RPMI7951 (cell line): ENCODE measurements around the gene TTC29. TPM values are rescaled to one million over a fixed set of nuclear protein-coding genes. Genes with fewer than 3 reads are reported as not detected.
"Not testable (repeated sequence)": the region's sequence is repeated elsewhere in the genome, so short reads cannot be mapped to it uniquely, and the experiment has no call there.

Source experiments
- DNase-seq: peaks from one replicate; pipeline ENCODE4 v3.0.0-alpha.2; 2012; ENCODE audit warnings: low read depth
- total RNA-seq: library from RNA; depleted of rRNA; stranded (reverse); fragments of >200 nt; shearing (Covaris generic); gene quantifications from 2 replicates; pipeline ENCODE4 v1.2.3, GENCODE V29; 2014

Gene TTC29
- total RNA-seq, 1 experiment from 2014 or later: 0.72 TPM

DNA sequence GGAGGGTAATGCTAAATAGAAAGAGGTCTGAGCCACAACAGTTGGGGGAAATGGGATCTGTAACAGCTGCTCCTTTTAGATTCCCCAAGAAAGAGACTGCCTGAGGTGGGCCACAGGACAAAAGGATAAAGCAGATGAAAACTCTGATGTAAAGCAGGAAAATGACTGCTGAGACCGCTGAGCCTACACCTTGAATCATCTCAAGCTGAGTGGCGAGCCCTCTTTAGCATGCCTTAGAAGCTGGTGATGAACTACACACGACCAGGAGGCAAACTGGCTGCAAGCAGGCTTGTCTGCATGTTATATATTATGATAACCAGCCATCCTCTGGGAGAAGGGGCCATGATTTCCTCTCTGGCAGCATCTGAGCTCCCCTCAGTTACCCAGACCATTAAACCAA lies 88.4 kb downstream of the TTC29 start:
- no peak for DNase-seq

DNA sequence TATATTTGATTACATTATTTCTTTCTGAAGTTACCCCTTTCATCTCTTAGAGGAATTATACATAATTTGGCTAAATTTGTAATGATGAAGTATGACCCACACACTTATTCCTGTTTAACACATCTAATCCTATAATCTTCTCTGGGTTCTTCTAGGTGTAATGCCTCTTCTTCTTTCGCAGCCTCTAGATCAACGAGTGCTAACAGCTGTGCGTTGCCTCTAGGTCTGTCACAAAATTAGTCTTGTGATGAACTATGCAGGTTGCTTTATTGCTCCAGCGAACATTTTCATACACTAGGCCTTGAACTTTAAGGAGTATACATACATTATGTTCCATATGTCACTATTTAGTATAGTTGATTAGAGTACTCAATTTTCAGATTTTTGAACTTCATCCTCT lies 89.9 kb downstream of the TTC29 start:
- DNase-seq: no peak

DNA sequence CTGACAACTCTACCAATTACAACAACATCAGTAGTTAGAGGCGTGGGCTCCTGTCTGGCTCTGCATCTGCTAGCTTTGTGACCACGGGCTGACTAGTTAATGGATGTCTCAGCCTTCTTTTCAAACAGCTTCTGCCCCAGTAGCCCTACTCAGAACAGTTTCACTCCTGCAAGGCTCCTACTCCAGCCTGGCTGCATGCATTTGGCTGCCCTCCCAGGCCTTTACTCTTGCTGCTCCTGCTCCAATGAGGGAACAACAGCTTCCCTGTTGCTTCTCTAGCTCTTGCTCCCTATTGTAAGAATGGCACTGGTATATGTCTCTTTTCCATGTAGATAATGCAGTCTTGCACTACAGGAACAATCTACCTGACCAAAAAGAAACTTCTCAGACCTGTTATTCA lies 93.3 kb downstream of the TTC29 start:
- no peak for DNase-seq

DNA sequence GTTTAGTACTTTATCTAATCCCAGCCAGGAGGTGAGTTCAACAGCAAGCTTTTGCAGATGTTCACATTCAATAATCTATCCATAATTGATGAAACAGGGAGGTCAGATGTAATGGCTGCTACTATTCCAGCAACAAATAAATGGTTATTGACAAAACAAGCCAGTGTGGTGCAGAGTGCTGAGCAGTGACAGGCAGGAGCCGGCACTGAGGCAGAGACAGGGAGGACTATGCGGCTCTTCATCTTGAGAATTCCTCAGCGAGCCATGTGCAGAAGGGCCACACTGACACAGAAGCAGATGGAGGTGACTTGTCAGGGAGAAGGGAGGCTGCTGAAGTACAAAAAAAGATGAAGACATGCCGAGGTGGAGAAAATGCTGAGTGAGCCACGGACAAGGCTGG lies 98.3 kb downstream of the TTC29 start:
- DNase-seq: no peak

DNA sequence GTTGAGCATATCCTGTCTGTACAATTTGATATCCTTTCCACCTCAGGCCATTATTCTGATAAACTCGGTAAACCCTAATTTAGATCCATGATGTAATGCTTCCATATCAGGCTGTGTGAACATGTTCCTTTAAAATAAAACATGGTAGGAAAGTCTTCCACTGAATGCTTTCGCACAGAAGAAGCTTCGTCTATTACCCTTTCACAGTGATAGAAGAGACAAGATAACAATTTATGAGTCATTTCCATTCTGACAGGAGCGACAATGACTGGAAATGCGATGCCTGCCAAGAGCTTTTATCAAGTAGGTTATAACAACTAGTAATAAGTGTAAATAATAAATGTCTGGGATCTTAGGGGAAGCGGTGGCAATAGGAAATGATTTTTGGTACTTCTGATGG lies 98.8 kb downstream of the TTC29 start:
- DNase-seq: no peak

DNA sequence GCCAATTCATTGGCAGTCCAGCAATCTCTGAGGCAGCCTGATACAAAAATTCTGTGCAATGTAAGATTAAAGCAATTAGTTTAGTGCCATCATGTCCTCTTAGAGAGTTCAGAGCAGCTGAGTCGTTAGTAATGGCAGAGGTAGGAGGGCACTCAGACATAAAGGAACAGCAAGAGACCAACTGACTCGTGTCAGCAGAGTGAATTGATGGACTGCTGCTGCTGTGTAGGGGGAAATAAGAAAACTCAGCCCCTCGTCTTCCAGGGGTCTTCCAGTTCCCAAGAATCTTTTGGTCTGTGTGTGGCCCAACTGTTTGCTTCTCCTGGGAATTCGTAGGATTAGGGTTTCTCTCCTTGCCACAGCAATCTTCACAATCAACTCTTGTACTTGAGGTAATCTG lies 100.9 kb downstream of the TTC29 start:
- no peak for DNase-seq

DNA sequence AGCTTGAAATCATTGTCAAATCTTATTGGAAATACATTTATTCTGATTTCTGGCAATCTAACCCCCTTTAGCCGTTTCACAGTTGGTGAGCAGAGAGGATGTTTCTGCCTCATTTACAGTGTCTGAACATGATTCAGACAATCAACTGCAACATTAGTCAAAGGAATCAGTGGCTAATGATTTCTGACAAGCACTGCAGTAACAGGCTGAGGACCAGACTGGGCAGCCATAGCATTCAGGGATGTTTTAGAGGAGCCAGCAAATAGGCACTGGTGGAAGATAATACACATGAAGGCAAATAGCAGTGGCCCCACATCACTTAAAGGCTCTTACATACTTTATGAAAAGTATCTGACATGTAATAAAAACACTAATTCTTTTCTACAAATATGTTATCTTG lies 102.8 kb downstream of the TTC29 start:
- no peak for DNase-seq

DNA sequence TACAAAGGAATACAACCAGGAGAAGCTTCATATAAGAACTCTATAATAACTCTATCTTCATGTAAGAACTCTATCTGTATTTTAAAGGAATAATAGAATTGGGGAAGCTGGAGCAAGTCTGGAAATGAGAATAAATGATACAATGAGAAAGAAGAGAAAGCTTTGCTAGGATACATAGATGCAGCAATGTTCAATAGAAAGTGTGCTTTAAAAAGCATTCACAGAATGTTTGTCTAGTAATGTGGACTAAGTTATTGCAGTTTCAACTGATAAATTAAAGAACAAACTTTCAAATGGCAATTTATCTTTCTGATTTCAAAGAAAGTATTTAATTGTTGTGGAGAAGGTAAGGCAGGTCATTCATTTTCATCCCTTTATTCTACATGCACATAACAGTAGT lies 104.9 kb downstream of the TTC29 start:
- no peak for DNase-seq

DNA sequence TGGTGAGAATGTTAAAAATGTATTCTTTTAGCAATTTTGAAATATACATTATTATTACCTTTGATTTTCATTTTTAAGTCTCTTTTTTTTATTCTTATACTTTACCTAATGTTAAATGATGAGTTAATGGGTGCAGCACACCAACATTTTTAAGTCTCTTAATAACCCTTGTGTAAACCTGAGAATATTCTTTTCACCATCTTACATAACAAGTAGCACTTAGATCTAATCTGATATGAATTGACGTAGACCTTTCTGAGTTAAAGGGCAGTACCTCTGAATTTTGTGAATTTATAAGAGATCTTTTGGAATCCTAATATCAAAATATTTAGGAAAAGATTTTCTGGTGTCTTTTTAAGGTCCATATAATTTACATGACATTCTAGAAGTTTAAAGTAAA lies 110.6 kb downstream of the TTC29 start:
- no peak for DNase-seq

DNA sequence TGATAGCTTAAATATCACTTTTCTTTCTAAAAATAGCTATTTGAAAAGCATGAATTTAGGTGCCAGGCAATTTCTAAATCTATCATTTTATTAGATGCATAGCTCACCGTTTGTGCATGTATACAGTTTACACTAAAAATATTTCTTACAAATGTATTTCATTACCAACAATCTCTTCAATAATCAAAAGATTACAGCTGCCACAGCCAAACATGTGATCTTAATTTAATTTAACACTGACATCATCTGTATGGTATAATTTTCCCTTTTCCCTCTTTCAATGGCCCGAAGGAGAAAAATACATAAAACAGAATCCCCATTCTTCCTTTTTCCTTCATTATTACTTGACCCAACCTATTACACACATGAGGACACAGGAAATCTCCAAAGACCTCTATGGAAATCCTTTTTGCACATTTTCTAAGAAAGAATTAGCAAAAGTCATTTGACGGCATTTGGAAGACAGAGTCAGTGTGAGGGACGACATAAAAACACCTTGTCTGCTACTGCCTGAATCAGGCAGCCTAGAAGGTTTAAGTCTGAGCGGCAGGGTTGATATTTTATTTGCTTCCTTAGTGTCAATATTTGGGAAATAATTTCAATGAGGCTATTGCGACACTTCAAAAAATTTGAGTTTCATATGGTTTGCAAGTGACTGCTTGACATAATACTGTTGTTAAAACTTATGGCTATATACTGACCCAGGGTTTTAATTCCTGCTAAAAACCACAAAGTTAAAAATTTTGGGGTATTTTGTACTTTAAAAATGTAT lies 111.2 kb downstream of the TTC29 start:
- DNase-seq: no peak

DNA sequence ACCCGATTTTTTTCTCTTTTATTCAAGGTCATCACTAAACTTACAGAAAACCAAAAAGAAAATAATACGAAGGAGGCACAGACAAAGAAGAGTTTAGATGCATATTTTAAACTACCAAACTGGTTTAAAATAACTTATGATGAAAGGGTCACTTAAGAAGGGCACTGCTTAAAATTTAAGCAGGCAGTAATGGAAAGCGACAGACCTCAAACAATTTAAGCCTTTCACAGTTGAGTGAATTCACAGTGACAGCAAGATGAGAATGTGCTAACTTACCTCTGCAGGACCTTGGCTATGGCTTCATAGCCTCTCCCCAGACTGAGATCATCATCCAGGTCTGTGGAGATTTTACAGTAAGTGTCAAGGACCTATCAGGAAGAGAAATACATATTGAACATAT lies 112.1 kb downstream of the TTC29 start:
- DNase-seq: no peak

DNA sequence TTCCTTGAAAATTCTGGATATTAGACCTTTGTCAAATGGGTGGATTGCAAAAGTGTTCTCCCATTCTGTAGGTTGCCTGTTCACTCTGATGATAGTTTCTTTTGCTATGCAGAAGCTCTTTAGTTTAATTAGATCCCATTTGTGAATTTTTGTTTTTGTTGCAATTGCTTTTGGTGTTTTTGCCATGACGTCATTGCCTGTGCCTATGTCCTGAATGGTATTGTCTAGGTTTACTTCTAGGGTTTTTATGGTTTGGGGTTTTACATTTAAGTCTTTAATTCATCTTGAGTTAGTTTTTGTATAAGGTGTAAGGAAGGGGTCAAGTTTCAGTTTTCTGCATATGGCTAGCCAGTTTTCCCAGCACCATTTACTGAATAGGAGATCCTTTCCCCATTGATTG lies 122.7 kb downstream of the TTC29 start:
- not testable (repeated sequence) for DNase-seq

DNA sequence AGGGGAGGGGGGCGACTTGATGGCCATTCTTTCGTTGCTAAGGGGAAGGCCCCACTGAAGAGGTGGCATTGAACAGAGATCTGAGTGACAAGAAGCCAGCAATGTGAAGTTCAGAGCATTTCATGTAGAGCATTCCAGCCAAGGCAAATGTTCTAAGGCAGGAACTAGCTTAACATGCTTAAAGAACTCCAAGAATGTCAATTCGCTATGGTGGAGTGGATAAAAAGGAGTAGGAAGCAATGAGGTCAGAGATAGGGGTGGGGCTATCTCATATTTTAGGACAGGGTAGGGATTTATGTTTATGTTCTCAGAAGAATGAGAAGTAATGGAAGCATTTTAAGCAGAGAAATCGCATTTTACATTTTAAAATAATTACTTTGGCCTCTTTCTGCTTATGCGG lies 130.9 kb downstream of the TTC29 start:
- DNase-seq: no peak

DNA sequence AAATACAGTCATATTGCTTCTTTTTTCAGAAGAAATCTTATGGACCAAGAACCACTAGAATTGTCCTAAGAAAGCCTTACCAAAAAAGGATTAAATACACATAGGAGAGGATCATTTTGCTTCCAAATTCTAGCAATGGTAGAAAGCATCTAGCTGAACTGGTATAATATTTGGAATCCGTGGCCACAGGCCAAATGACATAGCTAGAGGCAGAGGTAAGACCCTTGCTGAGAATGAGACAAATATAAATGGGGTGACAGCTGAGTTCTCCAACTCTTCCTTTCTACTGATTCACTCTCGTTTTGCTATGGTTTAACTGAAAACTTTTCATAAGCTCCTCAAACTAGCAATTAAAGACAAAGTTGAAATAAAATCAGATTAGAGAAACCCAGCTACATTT lies 150.0 kb downstream of the TTC29 start:
- no peak for DNase-seq

DNA sequence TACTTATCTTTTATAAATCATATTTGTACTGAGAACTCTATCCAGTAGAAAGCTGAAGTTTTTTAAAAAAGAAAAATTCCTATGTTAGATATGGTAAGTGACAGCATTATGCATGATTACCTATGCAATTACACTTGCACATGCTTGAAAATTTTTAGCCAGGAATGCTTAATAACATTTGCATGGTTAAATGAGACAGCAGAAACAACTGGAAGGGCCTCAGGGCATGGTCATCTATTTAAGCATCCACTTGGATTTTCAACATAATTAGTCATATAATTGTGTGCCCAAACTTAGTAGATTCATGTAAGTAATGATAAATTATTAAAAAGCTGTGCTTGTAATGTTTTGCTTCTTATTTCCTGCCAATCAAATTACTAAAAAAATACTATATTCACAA lies 151.9 kb downstream of the TTC29 start:
- no peak for DNase-seq

DNA sequence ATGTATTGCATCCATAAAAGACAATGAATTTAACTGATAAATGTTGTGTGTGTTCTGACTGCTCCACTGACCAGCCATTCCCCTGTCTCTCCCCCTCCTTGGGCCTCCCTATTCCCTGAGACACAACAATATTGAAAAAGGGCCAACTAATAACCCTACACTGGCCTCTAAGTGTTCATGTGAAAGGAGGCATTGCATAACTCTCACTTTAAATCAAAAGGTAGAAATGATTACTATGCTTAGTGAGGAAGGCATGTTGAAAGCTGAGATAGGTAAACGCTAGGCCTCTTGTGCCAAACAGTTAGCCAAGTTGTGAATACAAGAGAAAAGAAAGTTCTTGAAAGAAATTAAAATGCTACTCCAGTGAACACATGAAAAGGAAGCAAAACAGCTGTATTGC lies 154.2 kb downstream of the TTC29 start:
- DNase-seq: no peak

DNA sequence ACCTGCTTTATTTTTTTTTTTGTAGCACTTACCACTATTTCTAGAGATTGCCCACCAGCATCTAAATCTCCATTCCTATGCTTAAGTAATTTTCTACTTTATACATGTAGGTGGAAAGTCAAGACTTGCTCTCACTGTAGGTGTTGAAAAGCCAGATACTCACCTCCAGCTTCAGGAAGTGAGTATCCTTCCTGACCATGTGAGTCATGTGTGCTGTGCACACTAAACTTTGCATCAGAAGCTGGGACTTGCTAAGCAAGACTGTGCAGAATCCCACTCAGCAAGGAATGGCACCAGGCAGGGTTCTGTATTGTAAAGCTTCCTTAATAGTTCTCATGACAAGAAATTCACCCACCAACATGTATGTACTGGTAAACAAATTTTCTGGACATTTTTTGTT lies 155.1 kb downstream of the TTC29 start:
- DNase-seq: no peak

DNA sequence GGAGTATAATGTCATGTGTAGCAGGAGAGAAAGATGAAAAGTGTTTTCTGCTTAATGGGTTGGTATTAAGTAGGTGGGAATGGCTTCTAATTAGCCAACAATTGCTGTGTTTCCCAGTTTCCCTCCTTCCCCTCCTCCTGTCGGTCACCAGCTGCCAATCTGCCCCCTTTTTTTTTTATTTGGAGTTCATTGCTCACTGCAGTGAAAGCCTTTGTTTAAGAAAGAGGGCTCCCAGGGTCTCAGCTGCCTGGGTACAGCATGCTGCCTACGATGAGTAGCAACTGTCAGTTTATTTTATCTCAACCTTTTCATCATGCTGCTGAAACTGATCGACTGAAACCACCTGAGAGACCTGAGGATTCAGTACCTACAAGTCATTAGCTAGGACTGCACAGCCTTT lies 157.9 kb downstream of the TTC29 start:
- no peak for DNase-seq

DNA sequence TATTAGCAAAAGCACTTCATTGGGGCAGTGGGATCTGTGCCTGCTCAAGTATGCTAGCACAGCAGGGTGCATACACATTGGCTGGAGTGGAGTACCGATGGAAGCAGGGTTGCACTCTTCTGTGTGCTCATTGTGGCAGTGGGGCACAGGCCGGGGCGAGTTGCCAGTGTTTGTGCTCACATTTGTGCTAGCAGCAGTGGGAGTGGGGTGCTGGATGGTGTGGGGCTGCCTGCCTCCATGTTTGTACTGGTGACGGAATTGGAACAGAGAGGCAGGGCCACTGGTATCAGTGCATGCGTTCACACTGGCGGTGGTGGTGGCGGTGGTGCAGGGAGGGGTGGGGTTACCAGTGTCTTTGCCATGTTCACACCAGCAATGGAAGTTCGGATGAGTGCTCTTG lies 169.0 kb downstream of the TTC29 start:
- no peak for DNase-seq

DNA sequence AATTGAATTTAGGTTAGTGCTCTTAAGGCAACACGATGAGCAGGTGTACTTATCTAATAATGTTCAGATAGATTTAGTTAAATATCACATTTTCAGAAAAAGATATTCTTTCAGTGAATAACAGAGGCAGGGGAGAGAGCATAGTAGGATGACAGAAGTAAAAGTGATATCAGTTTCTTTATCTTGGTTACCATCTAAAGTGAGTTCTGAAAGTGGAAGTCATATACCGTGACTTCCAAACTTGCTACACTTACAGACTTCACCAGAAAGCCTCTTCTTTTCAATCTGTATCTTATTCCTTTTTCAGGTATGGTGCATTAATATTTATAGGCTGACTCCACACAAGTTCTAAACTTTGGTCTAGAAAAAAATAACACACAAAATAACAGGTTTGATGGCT lies 182.1 kb downstream of the TTC29 start:
- no peak for DNase-seq

DNA sequence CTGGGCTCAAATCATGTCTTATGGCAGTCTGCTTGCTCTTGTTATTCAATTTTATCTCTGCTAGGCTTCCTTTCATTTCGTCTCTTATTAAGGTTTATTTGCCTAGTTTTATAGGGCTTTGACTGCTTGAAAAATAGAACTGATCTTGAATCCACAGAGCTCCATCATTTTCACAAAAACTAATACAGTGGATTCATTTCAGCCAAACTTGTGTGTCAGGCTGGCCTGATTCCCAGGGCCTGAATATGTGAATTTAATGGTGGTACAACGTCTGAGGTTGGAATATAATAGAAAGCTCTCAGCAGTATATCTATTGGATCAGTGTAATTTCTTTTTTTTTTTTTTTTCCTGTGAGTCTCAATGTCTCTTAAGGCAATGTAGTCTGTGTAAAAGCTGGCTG lies 183.6 kb downstream of the TTC29 start:
- no peak for DNase-seq

DNA sequence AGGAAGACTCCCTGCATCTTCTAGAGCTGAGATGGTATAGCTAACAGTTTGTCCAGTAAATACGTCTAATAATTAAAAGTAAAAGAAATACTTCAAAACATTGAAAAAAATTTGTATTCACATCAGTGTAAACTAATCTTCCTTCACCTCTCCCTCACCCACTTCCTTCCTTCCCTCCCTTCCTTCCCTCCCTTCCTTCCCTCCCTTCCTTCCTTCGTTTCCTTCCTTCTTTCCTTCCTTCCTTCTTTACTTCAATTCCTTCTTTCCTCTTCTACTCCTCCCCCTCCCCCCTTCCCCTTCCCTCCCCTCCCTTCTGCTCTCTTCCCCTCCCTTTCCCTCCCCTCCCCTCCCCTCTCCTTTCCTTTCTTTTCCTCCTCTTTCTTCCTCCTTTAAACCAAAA lies 203.2 kb downstream of the TTC29 start:
- no peak for DNase-seq

DNA sequence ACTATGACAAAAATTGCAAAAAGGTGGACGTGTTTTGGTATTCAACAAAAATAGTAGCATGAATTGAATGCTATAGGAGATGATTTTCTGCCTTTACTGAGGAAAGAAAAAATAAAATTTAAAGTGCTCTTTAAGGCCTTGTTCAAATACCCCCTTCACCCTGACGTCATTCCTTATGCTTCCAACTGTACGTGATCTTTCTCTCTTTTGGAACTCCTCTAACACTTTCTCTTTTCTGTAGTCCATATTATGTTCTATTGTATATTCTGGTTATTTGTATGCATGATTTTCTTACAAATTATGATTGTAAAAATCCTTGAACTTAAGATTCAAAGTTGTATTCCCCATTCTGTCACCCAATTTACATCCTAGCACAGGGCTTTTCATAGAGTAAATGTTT lies 206.5 kb downstream of the TTC29 start:
- DNase-seq: no peak

DNA sequence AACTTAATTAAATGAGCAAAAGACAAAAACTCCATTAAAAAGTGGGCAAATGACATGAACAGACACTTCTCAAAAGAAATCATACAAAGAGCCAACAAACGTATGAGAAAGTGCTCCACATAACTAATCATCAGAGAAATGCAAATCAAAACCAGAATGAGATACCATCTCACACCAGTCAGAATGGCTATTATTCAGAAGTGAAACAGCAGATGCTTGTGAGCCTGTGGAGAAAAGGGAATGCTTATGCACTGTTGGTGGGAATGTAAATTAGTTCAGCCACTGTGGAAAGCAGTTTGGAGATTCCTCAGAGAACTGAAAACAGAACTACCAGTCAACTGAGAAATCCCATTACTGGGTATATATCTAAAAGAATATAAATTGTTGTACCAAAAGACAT lies 222.1 kb downstream of the TTC29 start:
- DNase-seq: not testable (repeated sequence)
